A549 (cell line): ENCODE measurements around the gene MCM3AP. TPM values are rescaled to one million over a fixed set of nuclear protein-coding genes. Genes with fewer than 3 reads are reported as not detected.

Source experiments
- ATAC-seq, 2 experiments: fragments of 200-7000 bp in 1 of 2; fragments of >200 bp in 1 of 2; cut with Nextera tagmentation in 1 of 2; cut with Tn5 transposase in 1 of 2; 3 replicates each; pipeline versions ENCODE4 v1.8.0 to v1.9.1; 2018 to 2020; ENCODE audit warnings: mild to moderate bottlenecking in 1 of 2, moderate library complexity in 1 of 2
- CTCF ChIA-PET: fragments of 300-600 bp; sonication (Branson Sonifier 250); formaldehyde crosslinking; extraction: SDS; loops from one replicate; lab custom pipeline; 2021; ENCODE audit warnings: antibody characterized with exemption, inconsistent platforms; lab: Yijun Ruan, JAX
- POLR2A ChIA-PET: fragments of 350-600 bp; formaldehyde crosslinking; extraction: SDS; loops from one replicate; lab custom pipeline; 2021; ENCODE audit warnings: antibody characterized with exemption, inconsistent platforms; lab: Yijun Ruan, JAX
- DNase-seq, 2 experiments: peaks; one replicate each; pipeline versions ENCODE4 v3.0.0 to v3.0.0-alpha.2; 2011 to 2016; ENCODE audit warnings: low read depth in 1 of 2, low spot score in 1 of 2
- FAIRE-seq: peaks from 2 replicates; lab custom pipeline; 2011; peaks lifted over from hg19 to GRCh38; lab: Jason Lieb, UNC
- H3K27ac ChIP-seq, 2 experiments: fragments of >200 bp; sonication (Bioruptor Twin); formaldehyde crosslinking; 3 replicates each; pipeline ENCODE4 v1.5.1; 2016 to 2017
- H3K4me1 ChIP-seq: fragments of >200 bp; sonication (Bioruptor Twin); formaldehyde crosslinking; 3 replicates; pipeline ENCODE4 v1.6.1; 2016
- H3K4me2 ChIP-seq: fragments of >200 bp; sonication (Bioruptor Twin); formaldehyde crosslinking; 3 replicates; pipeline ENCODE4 v1.6.1; 2016
- H3K4me3 ChIP-seq: fragments of >200 bp; sonication (Bioruptor Twin); formaldehyde crosslinking; 3 replicates; pipeline ENCODE4 v1.5.1; 2016
- H3K9me3 ChIP-seq: fragments of >200 bp; sonication (Bioruptor Twin); formaldehyde crosslinking; 3 replicates; pipeline ENCODE4 v1.6.1; 2016
- CEBPB ChIP-seq, 2 experiments: fragments of >200 bp in 1 of 2; sonication (Bioruptor Twin) in 1 of 2; formaldehyde crosslinking in 1 of 2; IDR thresholded peaks; 2 replicates each; pipeline ENCODE4 v1.6.1; 2012 to 2016
- CHD4 ChIP-seq: fragments of 200-600 bp; sonication (generic); IDR thresholded peaks from 2 replicates; pipeline ENCODE4 v1.6.1; 2016; ENCODE audit warnings: antibody characterized with exemption, mild to moderate bottlenecking, borderline replicate concordance
- EHMT2 ChIP-seq: fragments of 200-600 bp; sonication (generic); IDR thresholded peaks from 2 replicates; pipeline ENCODE4 v1.6.1; 2016; ENCODE audit warnings: antibody characterized with exemption, low read depth, mild to moderate bottlenecking, moderate library complexity
- FOSL2 ChIP-seq, 2 experiments: fragments of 450-650 bp in 1 of 2; fragments of >200 bp in 1 of 2; sonication (Bioruptor Twin) in 1 of 2; formaldehyde crosslinking; IDR thresholded peaks; 2 replicates each; pipeline versions ENCODE4 v1.5.0 to v1.6.1; 2016 to 2020; ENCODE audit warnings: mild to moderate bottlenecking in 1 of 2, moderate library complexity in 1 of 2
- HDAC2 ChIP-seq: fragments of 200-600 bp; sonication (generic); IDR thresholded peaks from 2 replicates; pipeline ENCODE4 v1.6.1; 2016
- JUN ChIP-seq, 2 experiments: fragments of >200 bp; sonication (Bioruptor Twin); formaldehyde crosslinking; IDR thresholded peaks; 2 replicates in 1 of 2; 3 replicates in 1 of 2; pipeline ENCODE4 v1.6.1; 2016 to 2017
- MYC ChIP-seq: IDR thresholded peaks from 2 replicates; pipeline ENCODE4 v1.6.1; 2012; ENCODE audit warnings: mild to moderate bottlenecking, inconsistent platforms, low read length, improper control_type of control experiment, borderline replicate concordance
- NFE2L2 ChIP-seq: fragments of 150-350 bp; conservative IDR thresholded peaks from 2 replicates; pipeline ENCODE4 v1.6.1; 2014; ENCODE audit warnings: low read length
- NR3C1 ChIP-seq: fragments of >200 bp; sonication (Bioruptor Twin); formaldehyde crosslinking; IDR thresholded peaks from 3 replicates; pipeline ENCODE4 v1.6.1; 2017
- SREBF2 ChIP-seq: fragments of 450-650 bp; IDR thresholded peaks from 2 replicates; pipeline ENCODE4 v1.6.1; 2014; ENCODE audit warnings: mild to moderate bottlenecking, moderate library complexity
- TFCP2L1 ChIP-seq: fragments of 250-450 bp; sonication (Bioruptor Pico); IDR thresholded peaks from 2 replicates; pipeline ENCODE4 v1.5.0; 2021; ENCODE audit warnings: mild to moderate bottlenecking
- ZFP36 ChIP-seq: fragments of 450-650 bp; IDR thresholded peaks from 2 replicates; pipeline ENCODE4 v1.6.1; 2014; ENCODE audit warnings: borderline replicate concordance; ENCODE audit not compliant: partially characterized antibody
- ZNF302 ChIP-seq: fragments of 250-450 bp; sonication (Bioruptor Pico); IDR thresholded peaks from 2 replicates; pipeline ENCODE4 v1.9.0; 2021; ENCODE audit warnings: inconsistent platforms, mild to moderate bottlenecking, moderate library complexity
- ZSCAN20 ChIP-seq: fragments of 250-450 bp; sonication (Bioruptor Pico); IDR thresholded peaks from 2 replicates; pipeline ENCODE4 v1.8.0; 2022; ENCODE audit warnings: mild to moderate bottlenecking, moderate library complexity
- WGBS: methylation state at CpG from one replicate; pipeline ENCODE4 v1.1.6; 2017; ENCODE audit errors: missing lambda C conversion rate; 5-methylcytosine and 5-hydroxymethylcytosine counted together
- polyA plus RNA-seq, 4 experiments: library from polyadenylated mRNA; depleted of rRNA in 3 of 4; stranded (reverse); fragments of >200 nt; fragmentation: RNase III in 1 of 4; extraction: RNeasy Plus Mini Kit Qiagen cat#74134 plus additional on column Dnase treatment in 1 of 4; gene quantifications; 2 replicates in 3 of 4; 3 replicates in 1 of 4; pipeline ENCODE4 v1.2.3, GENCODE V29; 2011 to 2017
- TF ChIP-seq, protein P1 (sequence below): IDR thresholded peaks from 2 replicates; pipeline ENCODE4 v1.6.1; 2012
- TF ChIP-seq, protein P2 (sequence below): fragments of 250-450 bp; sonication (Bioruptor Pico); IDR thresholded peaks from 2 replicates; pipeline ENCODE4 v1.5.0; 2020; ENCODE audit warnings: low read depth, mild to moderate bottlenecking, moderate library complexity
- TF ChIP-seq, protein P3 (sequence below): fragments of 200-600 bp; sonication (generic); IDR thresholded peaks from 2 replicates; pipeline ENCODE4 v1.6.1; 2016; ENCODE audit warnings: antibody characterized with exemption, mild to moderate bottlenecking, moderate library complexity
- TF ChIP-seq, protein P4 (sequence below): fragments of >200 bp; sonication (Bioruptor Twin); formaldehyde crosslinking; IDR thresholded peaks from 3 replicates; pipeline ENCODE4 v1.5.1; 2016
- TF ChIP-seq, protein P5 (sequence below): fragments of 250-450 bp; sonication (Bioruptor Pico); IDR thresholded peaks from 2 replicates; pipeline ENCODE4 v1.5.0; 2021; ENCODE audit warnings: mild to moderate bottlenecking, moderate library complexity, borderline replicate concordance

Gene MCM3AP
- polyA plus RNA-seq, 2 of the 4 experiments (the other 2 are of a cell fraction) = 41.2 to 43.6 TPM

DNA sequence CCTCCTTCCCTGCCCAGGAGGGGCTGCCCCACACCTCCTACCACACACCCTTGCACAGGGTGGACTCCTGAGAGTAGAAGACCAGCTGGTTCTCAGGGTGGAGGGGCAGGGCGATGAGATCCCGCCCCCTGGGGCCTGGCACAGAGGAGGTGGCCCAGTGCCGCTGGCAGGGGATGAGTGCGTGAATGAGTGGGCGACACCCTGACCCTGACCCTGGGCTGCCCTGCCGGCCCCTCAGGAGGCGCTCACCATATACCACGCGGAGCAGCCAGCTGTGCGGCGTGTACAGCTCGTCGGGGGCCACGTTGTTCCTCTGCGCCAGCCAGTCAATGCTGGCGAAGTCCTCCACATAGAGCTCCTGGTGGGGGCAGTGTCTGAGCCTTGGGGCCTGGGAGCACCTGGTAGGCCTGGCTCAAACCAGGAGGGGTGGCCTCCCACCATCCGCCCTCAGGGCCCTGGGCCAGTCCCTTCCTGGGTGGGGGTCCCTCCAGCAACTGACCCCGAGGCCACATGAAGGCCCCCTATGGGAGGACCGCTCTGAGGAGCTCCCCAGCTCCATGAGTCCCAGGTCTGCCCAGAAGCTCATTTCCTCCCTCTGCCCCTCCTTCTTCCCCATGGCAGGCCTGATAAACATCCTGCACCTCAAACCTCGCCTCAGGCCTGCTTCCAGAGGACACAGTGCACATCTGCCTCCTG lies 69.8 kb downstream of the MCM3AP start:
- H3K4me3 ChIP-seq = no peak overlapping the region
- H3K4me1 ChIP-seq = no peaks in the 10 kb centered on the region
- H3K4me2 ChIP-seq = no peak overlapping the region
- no peaks in the 10 kb centered on the region for H3K9me3 ChIP-seq
- H3K27ac ChIP-seq = no peak overlapping the region
- no peak for FAIRE-seq
- ChIA-PET CTCF (interaction anchor here (0.8 to 2.3 kb wide), 4 partner anchors 10 to 19 kb away, joined by 3 to 7 read pairs (median 4); partner anchors contain the start of gene LSS), POLR2A (no interaction called here)
- no peak for ATAC-seq
- no peak for DNase-seq
- WGBS = 100% methylated on average over 6 of the region's 20 CpGs
- TF ChIP-seq ZFP36 (no peak), TFCP2L1 (CRISPR knock-in tag) (no peak), HDAC2 (no peak), CEBPB (IDR thresholded peaks at IDR 0.05) (no peak), CHD4 (no peak), NFE2L2 (no peak), ZNF302 (CRISPR knock-in tag) (no peak), NR3C1 (no peak), SREBF2 (no peak), JUN (IDR thresholded peaks at IDR 0.05) (no peak)
- TF ChIP-seq, protein P1, sequence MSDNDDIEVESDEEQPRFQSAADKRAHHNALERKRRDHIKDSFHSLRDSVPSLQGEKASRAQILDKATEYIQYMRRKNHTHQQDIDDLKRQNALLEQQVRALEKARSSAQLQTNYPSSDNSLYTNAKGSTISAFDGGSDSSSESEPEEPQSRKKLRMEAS = no peak
- TF ChIP-seq, protein P2, sequence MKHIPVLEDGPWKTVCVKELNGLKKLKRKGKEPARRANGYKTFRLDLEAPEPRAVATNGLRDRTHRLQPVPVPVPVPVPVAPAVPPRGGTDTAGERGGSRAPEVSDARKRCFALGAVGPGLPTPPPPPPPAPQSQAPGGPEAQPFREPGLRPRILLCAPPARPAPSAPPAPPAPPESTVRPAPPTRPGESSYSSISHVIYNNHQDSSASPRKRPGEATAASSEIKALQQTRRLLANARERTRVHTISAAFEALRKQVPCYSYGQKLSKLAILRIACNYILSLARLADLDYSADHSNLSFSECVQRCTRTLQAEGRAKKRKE (CRISPR knock-in tag) = no peak
- TF ChIP-seq, protein P3, sequence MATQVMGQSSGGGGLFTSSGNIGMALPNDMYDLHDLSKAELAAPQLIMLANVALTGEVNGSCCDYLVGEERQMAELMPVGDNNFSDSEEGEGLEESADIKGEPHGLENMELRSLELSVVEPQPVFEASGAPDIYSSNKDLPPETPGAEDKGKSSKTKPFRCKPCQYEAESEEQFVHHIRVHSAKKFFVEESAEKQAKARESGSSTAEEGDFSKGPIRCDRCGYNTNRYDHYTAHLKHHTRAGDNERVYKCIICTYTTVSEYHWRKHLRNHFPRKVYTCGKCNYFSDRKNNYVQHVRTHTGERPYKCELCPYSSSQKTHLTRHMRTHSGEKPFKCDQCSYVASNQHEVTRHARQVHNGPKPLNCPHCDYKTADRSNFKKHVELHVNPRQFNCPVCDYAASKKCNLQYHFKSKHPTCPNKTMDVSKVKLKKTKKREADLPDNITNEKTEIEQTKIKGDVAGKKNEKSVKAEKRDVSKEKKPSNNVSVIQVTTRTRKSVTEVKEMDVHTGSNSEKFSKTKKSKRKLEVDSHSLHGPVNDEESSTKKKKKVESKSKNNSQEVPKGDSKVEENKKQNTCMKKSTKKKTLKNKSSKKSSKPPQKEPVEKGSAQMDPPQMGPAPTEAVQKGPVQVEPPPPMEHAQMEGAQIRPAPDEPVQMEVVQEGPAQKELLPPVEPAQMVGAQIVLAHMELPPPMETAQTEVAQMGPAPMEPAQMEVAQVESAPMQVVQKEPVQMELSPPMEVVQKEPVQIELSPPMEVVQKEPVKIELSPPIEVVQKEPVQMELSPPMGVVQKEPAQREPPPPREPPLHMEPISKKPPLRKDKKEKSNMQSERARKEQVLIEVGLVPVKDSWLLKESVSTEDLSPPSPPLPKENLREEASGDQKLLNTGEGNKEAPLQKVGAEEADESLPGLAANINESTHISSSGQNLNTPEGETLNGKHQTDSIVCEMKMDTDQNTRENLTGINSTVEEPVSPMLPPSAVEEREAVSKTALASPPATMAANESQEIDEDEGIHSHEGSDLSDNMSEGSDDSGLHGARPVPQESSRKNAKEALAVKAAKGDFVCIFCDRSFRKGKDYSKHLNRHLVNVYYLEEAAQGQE = no peak
- TF ChIP-seq, protein P4, sequence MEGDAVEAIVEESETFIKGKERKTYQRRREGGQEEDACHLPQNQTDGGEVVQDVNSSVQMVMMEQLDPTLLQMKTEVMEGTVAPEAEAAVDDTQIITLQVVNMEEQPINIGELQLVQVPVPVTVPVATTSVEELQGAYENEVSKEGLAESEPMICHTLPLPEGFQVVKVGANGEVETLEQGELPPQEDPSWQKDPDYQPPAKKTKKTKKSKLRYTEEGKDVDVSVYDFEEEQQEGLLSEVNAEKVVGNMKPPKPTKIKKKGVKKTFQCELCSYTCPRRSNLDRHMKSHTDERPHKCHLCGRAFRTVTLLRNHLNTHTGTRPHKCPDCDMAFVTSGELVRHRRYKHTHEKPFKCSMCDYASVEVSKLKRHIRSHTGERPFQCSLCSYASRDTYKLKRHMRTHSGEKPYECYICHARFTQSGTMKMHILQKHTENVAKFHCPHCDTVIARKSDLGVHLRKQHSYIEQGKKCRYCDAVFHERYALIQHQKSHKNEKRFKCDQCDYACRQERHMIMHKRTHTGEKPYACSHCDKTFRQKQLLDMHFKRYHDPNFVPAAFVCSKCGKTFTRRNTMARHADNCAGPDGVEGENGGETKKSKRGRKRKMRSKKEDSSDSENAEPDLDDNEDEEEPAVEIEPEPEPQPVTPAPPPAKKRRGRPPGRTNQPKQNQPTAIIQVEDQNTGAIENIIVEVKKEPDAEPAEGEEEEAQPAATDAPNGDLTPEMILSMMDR = no peak

DNA sequence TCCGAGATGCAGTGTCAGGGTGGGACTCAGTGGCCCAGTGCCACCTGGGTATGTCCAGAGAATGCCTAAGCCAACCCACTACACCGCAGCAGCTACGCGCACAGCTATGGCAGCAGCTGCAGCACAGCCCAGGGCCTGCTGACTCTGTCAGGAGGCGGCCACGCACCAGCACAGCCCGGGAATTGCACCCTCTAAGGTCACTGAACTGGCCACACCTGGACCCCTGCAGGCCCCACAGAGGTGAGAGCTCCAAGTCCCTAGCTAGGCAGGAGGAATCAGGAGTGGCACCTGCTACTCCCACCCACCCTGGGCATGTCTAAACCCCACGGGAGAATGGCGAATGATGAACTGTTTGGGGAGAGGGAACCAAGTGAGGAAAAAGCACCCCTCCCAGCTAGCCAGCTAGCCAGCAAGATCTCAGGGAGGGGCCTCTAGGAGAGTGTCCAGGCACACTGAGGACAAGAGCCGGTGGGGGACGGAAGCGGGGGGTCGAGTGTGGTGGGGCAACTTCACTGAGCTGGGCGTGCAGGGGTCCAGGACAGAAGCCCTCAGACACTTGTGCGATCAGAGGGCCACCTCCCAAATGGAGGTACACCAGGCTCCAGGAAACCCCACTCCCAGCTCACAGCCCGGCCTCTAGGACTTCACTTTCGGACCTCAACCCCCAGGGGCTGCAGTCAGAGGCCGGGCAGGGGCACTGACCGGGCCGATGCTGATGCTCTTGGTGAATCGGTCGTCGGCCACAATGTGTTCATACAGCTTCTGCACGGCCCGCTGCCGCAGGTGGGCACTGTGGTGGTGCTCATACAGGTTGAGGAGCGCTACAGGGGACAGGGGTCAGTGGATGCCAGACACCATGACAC lies 70.7 kb downstream of the MCM3AP start:
- 88% methylated on average over 9 of the region's 27 CpGs for WGBS
- H3K9me3 ChIP-seq = no peaks in the 10 kb centered on the region
- no peaks in the 10 kb centered on the region for H3K4me1 ChIP-seq
- ChIA-PET CTCF (interaction anchor here (0.8 to 2.3 kb wide), 4 partner anchors 10 to 20 kb away, joined by 3 to 7 read pairs (median 4); partner anchors contain the start of gene LSS), POLR2A (no interaction called here)
- no peak for DNase-seq
- no peak overlapping the region for H3K4me2 ChIP-seq
- ATAC-seq = no peak
- no peak for FAIRE-seq
- H3K27ac ChIP-seq = no peak overlapping the region
- H3K4me3 ChIP-seq = no peak overlapping the region
- TF ChIP-seq FOSL2 (IDR thresholded peaks at IDR 0.05) (no peak), FOSL2 (CRISPR knock-in tag; IDR thresholded peaks at IDR 0.05) (no peak), TFCP2L1 (CRISPR knock-in tag) (no peak), ZSCAN20 (no peak), EHMT2 (no peak), MYC (no peak), NFE2L2 (no peak)
- TF ChIP-seq, protein P5, sequence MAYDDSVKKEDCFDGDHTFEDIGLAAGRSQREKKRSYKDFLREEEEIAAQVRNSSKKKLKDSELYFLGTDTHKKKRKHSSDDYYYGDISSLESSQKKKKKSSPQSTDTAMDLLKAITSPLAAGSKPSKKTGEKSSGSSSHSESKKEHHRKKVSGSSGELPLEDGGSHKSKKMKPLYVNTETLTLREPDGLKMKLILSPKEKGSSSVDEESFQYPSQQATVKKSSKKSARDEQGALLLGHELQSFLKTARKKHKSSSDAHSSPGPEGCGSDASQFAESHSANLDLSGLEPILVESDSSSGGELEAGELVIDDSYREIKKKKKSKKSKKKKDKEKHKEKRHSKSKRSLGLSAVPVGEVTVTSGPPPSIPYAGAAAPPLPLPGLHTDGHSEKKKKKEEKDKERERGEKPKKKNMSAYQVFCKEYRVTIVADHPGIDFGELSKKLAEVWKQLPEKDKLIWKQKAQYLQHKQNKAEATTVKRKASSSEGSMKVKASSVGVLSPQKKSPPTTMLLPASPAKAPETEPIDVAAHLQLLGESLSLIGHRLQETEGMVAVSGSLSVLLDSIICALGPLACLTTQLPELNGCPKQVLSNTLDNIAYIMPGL (CRISPR knock-in tag) = no peak
